ENCODE measurements around the gene NTMT1. TPM values are rescaled to one million over a fixed set of nuclear protein-coding genes. Genes with fewer than 3 reads are reported as not detected.

NTMT1 gene
- total RNA-seq, 1 donor from 2014 or later, result 31.5 TPM

GRCh38 chr9:129637102-129637501 is 11.1 kb downstream of the NTMT1 start:
- no peak for DNase-seq

- DNase-seq, result no peak
Measured at GRCh38 chr9:129637673-129638439, 11.9 kb downstream of the NTMT1 start.

GRCh38 chr9:129639034-129639630 is 13.2 kb downstream of the NTMT1 start:
- DNase-seq, result no peak

GRCh38 chr9:129639756-129640085 is 13.8 kb downstream of the NTMT1 start:
- DNase-seq, result no peak

GRCh38 chr9:129640086-129640870 is 14.3 kb downstream of the NTMT1 start:
- DNase-seq, result no peak

- DNase-seq, result no peak
Measured at GRCh38 chr9:129640871-129641749, 15.1 kb downstream of the NTMT1 start.

GRCh38 chr9:129641750-129642585 is 16.0 kb downstream of the NTMT1 start, which contains the start of gene ASB6:
Gene ASB6 (minus strand): TSS chr9:129642151. CDS start chr9:129641999, 152 bp downstream.
- peak; percentile 98 for DNase-seq

- no peak for DNase-seq
Measured at GRCh38 chr9:129643706-129644105, 17.7 kb downstream of the NTMT1 start.

GRCh38 chr9:129644365-129644764 is 18.4 kb downstream of the NTMT1 start:
- no peak for DNase-seq

GRCh38 chr9:129644902-129645301 is 18.9 kb downstream of the NTMT1 start:
- DNase-seq, result no peak

- no peak for DNase-seq
Measured at GRCh38 chr9:129646252-129646651, 20.3 kb downstream of the NTMT1 start.

GRCh38 chr9:129646654-129647053 is 20.7 kb downstream of the NTMT1 start:
- no peak for DNase-seq

- no peak for DNase-seq
Measured at GRCh38 chr9:129647635-129648034, 21.7 kb downstream of the NTMT1 start.

GRCh38 chr9:129648092-129648763 is 22.3 kb downstream of the NTMT1 start:
- DNase-seq, result no peak

GRCh38 chr9:129648764-129649115 is 22.8 kb downstream of the NTMT1 start:
- DNase-seq, result no peak

- peak; percentile 65 for DNase-seq
Measured at GRCh38 chr9:129649726-129650679, 24.0 kb downstream of the NTMT1 start.

- no peak for DNase-seq
Measured at GRCh38 chr9:129650680-129651235, 24.8 kb downstream of the NTMT1 start.

GRCh38 chr9:129653823-129654553 is 28.0 kb downstream of the NTMT1 start:
- no peak for DNase-seq

All from tongue (tissue), 2 donors.